Measurements from ENCODE around the gene GPR39.

Gene GPR39

DNA sequence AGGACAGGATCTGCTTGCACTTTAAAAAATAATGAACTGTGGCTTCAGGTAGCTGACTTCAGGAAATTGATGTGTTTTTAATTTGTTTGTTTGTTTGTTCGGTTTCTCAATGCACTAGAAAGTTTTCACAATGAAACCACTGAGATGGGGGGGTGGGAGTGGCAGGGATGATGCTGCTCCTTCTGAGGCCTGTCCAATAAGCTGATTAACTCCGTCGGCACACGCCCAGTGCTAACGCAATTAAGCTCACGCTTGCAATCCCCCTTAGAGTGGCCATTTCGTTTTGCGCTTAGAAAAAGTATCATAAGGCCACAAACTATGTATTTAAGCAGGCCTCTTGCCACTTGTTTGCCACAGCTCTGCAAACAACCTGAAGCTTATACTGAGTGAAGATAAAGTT, 12.5 kb upstream of the GPR39 start:
- H3K4me3 ChIP-seq (ENCODE audit: low read depth, low read length) = no peak overlapping the region
- DNase-seq (ENCODE audit: low read depth) = no peak
- TF ChIP-seq CTCF (IDR thresholded peaks at IDR 0.05; ENCODE audit: control insufficient read depth, extremely low read depth, insufficient read depth) = no peak

DNA sequence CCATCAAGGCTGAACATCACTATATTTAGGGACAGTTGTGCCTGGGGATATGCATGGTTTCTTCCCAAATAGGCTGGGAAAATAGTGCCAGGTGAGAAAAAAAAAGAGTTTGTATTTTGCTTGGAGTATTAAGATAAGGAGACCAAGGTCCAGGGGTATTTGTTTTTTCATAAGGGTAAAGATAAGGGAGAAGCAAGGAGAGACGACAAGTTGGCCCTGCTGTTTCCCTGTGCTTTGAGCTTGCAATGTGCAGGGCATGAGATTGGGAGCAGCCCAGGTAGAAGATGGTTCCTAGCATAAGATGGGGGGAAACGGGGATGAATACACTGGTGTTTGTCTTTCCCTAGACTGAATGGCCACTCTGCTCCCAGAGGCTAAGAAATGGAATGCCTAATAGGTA, 8.8 kb upstream of the GPR39 start:
- TF ChIP-seq CTCF (IDR thresholded peaks at IDR 0.05; ENCODE audit: control insufficient read depth, extremely low read depth, insufficient read depth) = no peak
- DNase-seq (ENCODE audit: low read depth) = no peak
- H3K4me3 ChIP-seq (ENCODE audit: low read depth, low read length) = no peak overlapping the region

- no peak overlapping the region for H3K4me3 ChIP-seq (ENCODE audit: low read depth, low read length)
- TF ChIP-seq CTCF (IDR thresholded peaks at IDR 0.05; ENCODE audit: control insufficient read depth, extremely low read depth, insufficient read depth) = no peak
- DNase-seq (ENCODE audit: low read depth) = no peak
Observed at GRCh38 chr2:132412021-132412420, 4.6 kb upstream of the GPR39 start.

GRCh38 chr2:132414081-132414480, 2.5 kb upstream of the GPR39 start:
- no peak overlapping the region for H3K4me3 ChIP-seq (ENCODE audit: low read depth, low read length)
- no peak for TF ChIP-seq CTCF (IDR thresholded peaks at IDR 0.05; ENCODE audit: control insufficient read depth, extremely low read depth, insufficient read depth)
- DNase-seq (ENCODE audit: low read depth) = no peak

DNA sequence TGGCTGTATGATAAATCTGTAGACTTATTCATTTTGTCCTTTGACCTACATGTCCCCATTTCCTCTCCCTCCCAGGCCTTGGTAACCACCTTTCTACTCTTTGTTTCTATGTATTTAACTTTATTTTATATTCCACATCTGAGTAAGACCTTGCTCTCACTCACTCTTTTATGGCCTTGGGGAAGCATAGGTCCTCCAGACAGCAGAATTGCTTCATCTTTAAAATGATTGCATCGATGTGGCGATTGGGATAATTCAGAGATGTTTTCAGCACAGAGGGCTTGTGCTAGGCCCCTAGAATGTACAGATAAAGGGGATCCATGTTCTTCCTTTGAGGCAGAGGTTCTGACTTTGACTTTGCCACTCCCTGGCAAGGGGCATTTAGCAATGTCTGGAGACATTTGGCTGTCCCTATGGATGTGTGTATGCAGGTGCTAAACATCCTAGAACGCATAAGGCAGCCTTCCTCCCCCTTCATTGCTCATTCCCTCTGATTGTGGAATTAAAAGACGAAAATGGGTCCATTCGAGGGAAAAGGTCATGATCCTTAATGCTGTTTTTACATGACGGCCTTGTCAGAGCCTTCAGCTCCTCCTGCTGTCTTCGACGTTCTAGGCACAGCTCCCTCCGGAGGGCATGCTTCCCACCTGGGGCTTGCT, 1.2 kb upstream of the GPR39 start:
- TF ChIP-seq CTCF (IDR thresholded peaks at IDR 0.05; ENCODE audit: control insufficient read depth, extremely low read depth, insufficient read depth) = no peak
- peak overlapping the region; percentile 45 for H3K4me3 ChIP-seq (ENCODE audit: low read depth, low read length)
- DNase-seq (ENCODE audit: low read depth) = no peak

GRCh38 chr2:132415915-132416722, 486 bp upstream of the GPR39 start:
- TF ChIP-seq CTCF (IDR thresholded peaks at IDR 0.05; ENCODE audit: control insufficient read depth, extremely low read depth, insufficient read depth) = no peak
- DNase-seq (ENCODE audit: low read depth) = no peak
- peak overlapping the region; percentile 45 for H3K4me3 ChIP-seq (ENCODE audit: low read depth, low read length)
